22Rv1 (cell line): ENCODE results near the gene DOCK8.

Experiments used
- H3K27ac ChIP-seq: fragments of 450-650 bp; 2 replicates; pipeline ENCODE4 v1.5.1; 2017
- CTCF ChIP-seq: fragments of 450-650 bp; IDR thresholded peaks from 2 replicates; pipeline ENCODE4 v1.5.1; 2017; ENCODE audit warnings: mild to moderate bottlenecking
- ZFX ChIP-seq: fragments of 450-650 bp; IDR thresholded peaks from 2 replicates; pipeline ENCODE4 v1.6.1; 2017; ENCODE audit warnings: antibody characterized with exemption, borderline replicate concordance

The DOCK8 gene

GRCh38 chr9:343773-344172 lies 129.1 kb downstream of the DOCK8 start:
- H3K27ac ChIP-seq, result no peak overlapping the region
- TF ChIP-seq ZFX, result no peak
- TF ChIP-seq CTCF, result no peak

GRCh38 chr9:346111-346571 lies 131.5 kb downstream of the DOCK8 start:
- TF ChIP-seq CTCF, result no peak
- no peak for TF ChIP-seq ZFX
- no peak overlapping the region for H3K27ac ChIP-seq

DNA sequence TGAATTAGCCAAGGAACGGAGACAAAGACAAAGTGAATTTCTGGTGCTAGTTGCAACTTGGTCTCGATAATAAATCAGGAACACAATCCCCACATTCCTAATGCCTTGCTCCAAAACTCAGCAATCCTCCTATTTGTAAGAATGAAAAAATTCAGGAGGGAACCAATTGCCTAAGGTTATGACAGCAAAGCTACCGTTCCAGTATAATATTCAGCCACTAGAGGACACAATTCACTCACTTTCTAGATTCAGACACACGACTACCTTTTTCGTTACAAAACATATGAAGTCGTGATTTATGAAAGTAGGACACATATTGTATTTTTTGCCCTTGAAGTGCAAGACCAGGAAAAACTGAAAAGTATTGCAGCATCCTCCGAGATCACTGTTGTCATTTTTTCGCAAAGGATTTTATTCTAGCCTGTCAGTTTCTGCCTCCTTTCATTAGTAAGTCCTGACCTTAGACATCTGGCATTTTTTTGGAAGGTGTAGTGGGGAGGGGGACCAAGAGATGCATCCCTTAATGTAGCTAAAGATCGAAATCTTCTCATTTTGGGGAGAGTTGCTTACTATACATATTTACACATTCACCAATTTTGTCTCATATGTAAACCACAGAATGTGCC lies 133.1 kb downstream of the DOCK8 start:
- no peak overlapping the region for H3K27ac ChIP-seq
- TF ChIP-seq CTCF, result peak; percentile 86
- no peak for TF ChIP-seq ZFX

- no peak overlapping the region for H3K27ac ChIP-seq
- no peak for TF ChIP-seq CTCF
- no peak for TF ChIP-seq ZFX
These were observed 135.7 kb downstream of the DOCK8 start for GRCh38 chr9:350384-350783.

- TF ChIP-seq CTCF (no peak), ZFX (no peak)
- no peak overlapping the region for H3K27ac ChIP-seq
These were observed 137.3 kb downstream of the DOCK8 start for GRCh38 chr9:351916-352315.

DNA sequence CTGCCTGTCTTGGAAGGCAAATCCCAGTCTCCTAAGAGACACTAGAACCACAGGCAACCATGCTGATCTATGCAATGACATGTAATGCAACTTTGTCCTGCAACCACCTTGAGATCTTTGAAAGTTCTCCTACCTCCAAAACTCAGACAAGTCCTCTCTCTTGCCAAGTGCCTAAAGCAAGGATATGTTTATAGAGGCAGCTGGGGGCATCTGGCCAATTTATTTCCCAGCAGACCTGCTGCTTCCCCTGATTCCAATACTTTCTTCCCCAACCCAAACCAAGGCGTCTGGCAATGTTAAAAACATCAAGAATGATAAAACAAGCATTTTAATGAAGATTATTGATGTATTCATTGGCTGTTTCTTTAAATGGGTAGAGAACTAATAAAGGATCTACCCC lies 138.4 kb downstream of the DOCK8 start:
- TF ChIP-seq ZFX (no peak), CTCF (no peak)
- H3K27ac ChIP-seq, result peak overlapping the region; percentile 29; the same call in 1 of the 2 replicates

- no peak overlapping the region for H3K27ac ChIP-seq
- TF ChIP-seq CTCF (no peak), ZFX (no peak)
These were observed 139.8 kb downstream of the DOCK8 start for GRCh38 chr9:354453-354852.
